ENCODE results near the gene TAS2R8.

TAS2R8 gene, protein sequence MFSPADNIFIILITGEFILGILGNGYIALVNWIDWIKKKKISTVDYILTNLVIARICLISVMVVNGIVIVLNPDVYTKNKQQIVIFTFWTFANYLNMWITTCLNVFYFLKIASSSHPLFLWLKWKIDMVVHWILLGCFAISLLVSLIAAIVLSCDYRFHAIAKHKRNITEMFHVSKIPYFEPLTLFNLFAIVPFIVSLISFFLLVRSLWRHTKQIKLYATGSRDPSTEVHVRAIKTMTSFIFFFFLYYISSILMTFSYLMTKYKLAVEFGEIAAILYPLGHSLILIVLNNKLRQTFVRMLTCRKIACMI

GRCh38 chr12:10807186-10807585, at the start of gene TAS2R8:
TSS of gene TAS2R8 (minus strand) at chr12:10807286. CDS start at chr12:10806980, 306 bp downstream.
- Histone ChIP-seq H3K4me3 (ENCODE audit: low read length) (no peak within 1 kb of the TSS), H3K4me1 (ENCODE audit: insufficient read depth, low read length) (peaks cover 10% of the 10 kb centered on the region), H3K27me3 (ENCODE audit: insufficient read depth, low read length) (no peaks in the 10 kb centered on the region), H3K9me3 (ENCODE audit: low read length) (no peaks in the 10 kb centered on the region), H3K36me3 (ENCODE audit: insufficient read depth, low read length) (no peaks in the 10 kb centered on the region), H2AFZ (ENCODE audit: low read depth, low read length) (no peak within 1 kb of the TSS)

DNA sequence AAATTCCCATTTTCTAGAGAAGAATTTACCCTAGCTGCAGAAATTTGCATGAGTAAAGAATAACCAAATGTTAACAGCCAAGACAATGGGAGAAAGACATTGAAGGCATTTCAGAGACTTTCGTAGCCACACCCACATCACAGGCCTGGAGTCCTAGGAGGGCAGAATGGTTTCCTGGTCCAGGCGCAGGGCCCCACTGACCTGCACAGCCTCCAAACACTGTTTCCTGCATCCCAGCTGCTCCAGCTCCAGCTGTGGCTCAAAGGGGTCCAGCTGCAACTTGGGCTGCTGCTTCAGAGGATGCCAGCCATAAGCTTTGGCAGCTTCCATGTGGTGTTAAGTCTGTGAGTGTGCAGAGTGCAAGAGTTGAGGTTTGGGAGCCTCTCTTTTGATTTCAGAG, 48.7 kb upstream of the TAS2R8 start:
- no peaks in the 10 kb centered on the region for H3K36me3 ChIP-seq (ENCODE audit: insufficient read depth, low read length)
- no peak overlapping the region for H3K4me3 ChIP-seq (ENCODE audit: low read length)
- no peaks in the 10 kb centered on the region for H3K4me1 ChIP-seq (ENCODE audit: insufficient read depth, low read length)
- H3K27me3 ChIP-seq (ENCODE audit: insufficient read depth, low read length) = no peaks in the 10 kb centered on the region
- peaks cover 25% of the 10 kb centered on the region for H3K9me3 ChIP-seq (ENCODE audit: low read length)
- H2AFZ ChIP-seq (ENCODE audit: low read depth, low read length) = no peak overlapping the region

DNA sequence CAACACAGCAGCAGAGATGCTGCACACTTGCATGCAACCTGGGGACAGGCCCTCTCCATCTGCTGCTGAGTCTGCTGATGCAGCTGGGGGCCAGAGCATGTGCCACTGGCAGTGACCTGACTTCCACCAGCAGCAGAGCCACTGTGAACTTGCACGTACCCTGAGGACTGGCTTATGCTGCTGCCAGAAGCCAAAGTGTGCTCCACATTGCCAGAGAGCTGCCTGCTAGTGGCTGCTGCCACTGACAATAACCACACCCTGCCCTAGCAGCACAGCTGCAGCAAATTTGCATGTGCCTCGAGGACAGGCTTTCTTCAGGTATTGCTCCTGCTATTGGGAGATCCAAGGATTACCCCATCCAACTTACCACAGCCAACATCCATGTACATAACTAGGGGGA, 46.7 kb upstream of the TAS2R8 start:
- no peaks in the 10 kb centered on the region for H3K36me3 ChIP-seq (ENCODE audit: insufficient read depth, low read length)

DNA sequence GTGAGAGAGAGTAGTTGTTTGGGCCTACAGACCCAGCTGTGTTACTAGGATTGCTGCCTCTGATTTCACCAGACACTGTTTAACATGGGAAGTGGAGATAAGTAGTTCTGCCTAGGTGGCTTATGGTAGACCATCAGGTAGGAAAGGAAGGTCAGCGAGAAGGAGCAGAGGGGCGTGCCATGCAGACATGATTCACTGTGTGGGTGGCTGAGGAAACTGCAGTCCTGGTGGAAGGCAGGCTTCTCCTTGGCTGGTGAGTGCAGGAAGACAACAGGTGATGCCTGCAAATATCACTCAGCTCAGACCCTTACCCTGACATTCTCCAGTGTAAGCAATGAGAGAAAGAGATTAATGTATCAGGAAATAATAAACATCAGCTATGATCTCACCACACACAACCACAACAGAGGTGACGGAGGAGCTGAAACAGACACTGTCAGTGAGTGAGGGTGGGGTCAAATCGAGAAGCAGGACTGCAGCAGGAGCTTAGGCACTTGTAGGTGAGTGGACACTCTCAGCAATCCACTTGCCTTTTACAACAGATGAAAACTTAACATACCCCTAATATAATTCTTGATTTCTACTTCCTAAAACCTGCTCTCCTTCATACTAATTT, 44.3 kb upstream of the TAS2R8 start:
- Histone ChIP-seq H3K4me1 (ENCODE audit: insufficient read depth, low read length) (no peaks in the 10 kb centered on the region), H3K9me3 (ENCODE audit: low read length) (peaks cover 12% of the 10 kb centered on the region), H2AFZ (ENCODE audit: low read depth, low read length) (no peak overlapping the region), H3K27me3 (ENCODE audit: insufficient read depth, low read length) (no peaks in the 10 kb centered on the region), H3K4me3 (ENCODE audit: low read length) (no peak overlapping the region), H3K36me3 (ENCODE audit: insufficient read depth, low read length) (peaks cover 7% of the 10 kb centered on the region)

More for the DNA sequence above, 46.7 kb upstream of the TAS2R8 start:
- Histone ChIP-seq H2AFZ (ENCODE audit: low read depth, low read length) (no peak overlapping the region), H3K9me3 (ENCODE audit: low read length) (peaks cover 22% of the 10 kb centered on the region), H3K4me1 (ENCODE audit: insufficient read depth, low read length) (no peaks in the 10 kb centered on the region), H3K27me3 (ENCODE audit: insufficient read depth, low read length) (no peaks in the 10 kb centered on the region), H3K4me3 (ENCODE audit: low read length) (no peak overlapping the region)

DNA sequence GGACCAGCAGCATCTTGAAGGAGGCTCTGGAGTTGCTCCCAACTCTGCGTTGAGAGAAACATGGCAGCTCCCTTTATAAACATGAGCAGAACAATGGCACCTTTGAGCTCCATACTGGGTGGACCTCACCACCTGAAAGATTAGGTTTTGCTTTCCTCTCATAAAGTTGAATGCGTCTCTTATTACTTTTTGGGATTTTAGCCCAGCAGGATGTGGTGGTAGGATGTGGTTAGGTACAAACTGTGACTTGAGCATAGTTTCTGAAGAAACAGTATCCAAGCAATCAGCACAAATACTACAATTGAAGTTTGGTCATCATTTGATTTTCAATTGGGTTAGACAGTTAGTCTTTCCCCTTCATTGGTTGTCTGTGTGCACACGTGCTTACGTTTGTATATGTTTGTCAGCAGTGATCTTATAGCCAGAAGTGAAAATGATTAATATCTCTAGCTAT, 42.4 kb upstream of the TAS2R8 start, which contains the start of gene PRR4:
PRR4 (minus strand) TSS at position 51 of the 454 bp plus-strand sequence; CDS start at position 13, 38 bp downstream.
- no peak within 1 kb of the TSS for H3K4me3 ChIP-seq (ENCODE audit: low read length)
- no peaks in the 10 kb centered on the region for H3K27me3 ChIP-seq (ENCODE audit: insufficient read depth, low read length)
- H3K9me3 ChIP-seq (ENCODE audit: low read length) = peaks cover 5% of the 10 kb centered on the region
- H3K36me3 ChIP-seq (ENCODE audit: insufficient read depth, low read length) = peaks cover 7% of the 10 kb centered on the region
- H3K4me1 ChIP-seq (ENCODE audit: insufficient read depth, low read length) = no peaks in the 10 kb centered on the region
- no peak within 1 kb of the TSS for H2AFZ ChIP-seq (ENCODE audit: low read depth, low read length)

GRCh38 chr12:10847744-10848143, 40.7 kb upstream of the TAS2R8 start:
- no peaks in the 10 kb centered on the region for H3K27me3 ChIP-seq (ENCODE audit: insufficient read depth, low read length)
- peaks cover 9% of the 10 kb centered on the region for H3K36me3 ChIP-seq (ENCODE audit: insufficient read depth, low read length)
- H3K4me1 ChIP-seq (ENCODE audit: insufficient read depth, low read length) = no peaks in the 10 kb centered on the region
- H3K4me3 ChIP-seq (ENCODE audit: low read length) = no peak overlapping the region
- H3K9me3 ChIP-seq (ENCODE audit: low read length) = peaks cover 7% of the 10 kb centered on the region
- H2AFZ ChIP-seq (ENCODE audit: low read depth, low read length) = no peak overlapping the region

GRCh38 chr12:10842862-10843261, 35.8 kb upstream of the TAS2R8 start:
- Histone ChIP-seq H2AFZ (ENCODE audit: low read depth, low read length) (no peak overlapping the region), H3K4me3 (ENCODE audit: low read length) (no peak overlapping the region), H3K36me3 (ENCODE audit: insufficient read depth, low read length) (peaks cover 12% of the 10 kb centered on the region), H3K9me3 (ENCODE audit: low read length) (peaks cover 7% of the 10 kb centered on the region), H3K4me1 (ENCODE audit: insufficient read depth, low read length) (no peaks in the 10 kb centered on the region), H3K27me3 (ENCODE audit: insufficient read depth, low read length) (no peaks in the 10 kb centered on the region)

- no peak overlapping the region for H3K4me3 ChIP-seq (ENCODE audit: low read length)
- no peaks in the 10 kb centered on the region for H3K4me1 ChIP-seq (ENCODE audit: insufficient read depth, low read length)
- peaks cover 9% of the 10 kb centered on the region for H3K9me3 ChIP-seq (ENCODE audit: low read length)
- no peaks in the 10 kb centered on the region for H3K27me3 ChIP-seq (ENCODE audit: insufficient read depth, low read length)
- no peak overlapping the region for H2AFZ ChIP-seq (ENCODE audit: low read depth, low read length)
- H3K36me3 ChIP-seq (ENCODE audit: insufficient read depth, low read length) = peaks cover 5% of the 10 kb centered on the region
Observed at GRCh38 chr12:10838461-10838860, 31.4 kb upstream of the TAS2R8 start.

GRCh38 chr12:10829994-10830393, 22.9 kb upstream of the TAS2R8 start:
- no peaks in the 10 kb centered on the region for H3K27me3 ChIP-seq (ENCODE audit: insufficient read depth, low read length)
- H3K4me3 ChIP-seq (ENCODE audit: low read length) = no peak overlapping the region
- no peaks in the 10 kb centered on the region for H3K9me3 ChIP-seq (ENCODE audit: low read length)
- no peaks in the 10 kb centered on the region for H3K4me1 ChIP-seq (ENCODE audit: insufficient read depth, low read length)
- no peak overlapping the region for H2AFZ ChIP-seq (ENCODE audit: low read depth, low read length)
- no peaks in the 10 kb centered on the region for H3K36me3 ChIP-seq (ENCODE audit: insufficient read depth, low read length)

DNA sequence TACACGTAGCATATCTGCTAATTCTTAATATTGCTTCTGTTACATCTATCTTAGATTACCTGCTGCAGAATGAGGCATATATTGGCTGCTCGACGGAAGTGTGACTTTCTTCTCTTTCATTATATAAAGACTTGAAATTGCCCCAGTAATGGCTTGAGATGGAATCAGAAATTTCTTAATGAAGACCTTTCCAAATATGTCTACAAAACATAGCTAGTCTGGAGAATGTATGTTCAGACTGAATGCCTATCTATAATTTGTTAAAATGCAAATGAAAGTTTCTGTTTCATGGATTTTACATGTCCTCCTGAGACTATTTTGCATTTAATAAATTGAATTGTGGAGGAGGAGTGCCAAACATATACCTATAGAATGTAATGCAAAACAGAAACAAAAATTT, 19.2 kb upstream of the TAS2R8 start, which contains the start of gene TAS2R10:
TAS2R10 (minus strand) TSS at position 101 of the 400 bp plus-strand sequence; CDS start at position 12, 89 bp downstream.
- H3K4me3 ChIP-seq (ENCODE audit: low read length) = no peak within 1 kb of the TSS
- H3K36me3 ChIP-seq (ENCODE audit: insufficient read depth, low read length) = no peaks in the 10 kb centered on the region
- H2AFZ ChIP-seq (ENCODE audit: low read depth, low read length) = no peak within 1 kb of the TSS
- H3K4me1 ChIP-seq (ENCODE audit: insufficient read depth, low read length) = no peaks in the 10 kb centered on the region
- no peaks in the 10 kb centered on the region for H3K9me3 ChIP-seq (ENCODE audit: low read length)
- no peaks in the 10 kb centered on the region for H3K27me3 ChIP-seq (ENCODE audit: insufficient read depth, low read length)

GRCh38 chr12:10824957-10825356, 17.9 kb upstream of the TAS2R8 start:
- H3K4me1 ChIP-seq (ENCODE audit: insufficient read depth, low read length) = no peaks in the 10 kb centered on the region
- no peak overlapping the region for H3K4me3 ChIP-seq (ENCODE audit: low read length)
- no peak overlapping the region for H2AFZ ChIP-seq (ENCODE audit: low read depth, low read length)
- H3K36me3 ChIP-seq (ENCODE audit: insufficient read depth, low read length) = no peaks in the 10 kb centered on the region
- H3K27me3 ChIP-seq (ENCODE audit: insufficient read depth, low read length) = no peaks in the 10 kb centered on the region
- no peaks in the 10 kb centered on the region for H3K9me3 ChIP-seq (ENCODE audit: low read length)

DNA sequence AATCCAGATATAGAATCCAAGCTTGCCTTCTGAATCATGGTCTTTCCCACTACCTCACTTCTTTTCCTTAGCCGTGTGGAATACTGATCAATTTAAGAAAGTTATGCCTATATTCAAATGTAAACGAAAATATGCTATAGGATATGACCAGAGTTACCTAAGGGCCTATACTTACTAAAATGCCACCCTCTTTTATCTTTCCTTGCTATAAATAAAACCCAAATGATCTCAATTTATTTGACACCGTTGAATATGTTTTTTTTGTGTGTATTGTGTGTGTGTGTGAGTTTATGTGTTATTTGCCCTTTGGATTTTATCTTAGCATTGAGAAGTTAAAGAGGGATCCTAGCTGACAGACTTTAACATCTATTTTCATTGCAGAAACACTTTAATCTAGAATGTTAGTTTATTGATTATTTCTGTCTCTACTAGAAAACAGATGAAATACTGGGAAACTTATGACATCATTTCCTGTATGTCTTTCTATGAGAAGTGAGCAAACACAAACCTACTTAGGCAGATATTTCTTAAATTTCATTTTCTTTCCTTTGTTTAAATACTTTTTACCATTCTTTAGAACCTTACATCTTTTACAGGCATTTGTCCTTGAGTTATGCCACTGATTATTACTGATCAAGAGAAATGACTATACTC, 4.9 kb upstream of the TAS2R8 start:
- no peaks in the 10 kb centered on the region for H3K27me3 ChIP-seq (ENCODE audit: insufficient read depth, low read length)
- H2AFZ ChIP-seq (ENCODE audit: low read depth, low read length) = no peak overlapping the region

GRCh38 chr12:10810068-10810467, 3.0 kb upstream of the TAS2R8 start, which contains the start of gene TAS2R9:
TSS of gene TAS2R9 (minus strand) at chr12:10810168. CDS start at chr12:10810075, 93 bp downstream.
- Histone ChIP-seq H3K27me3 (ENCODE audit: insufficient read depth, low read length) (no peaks in the 10 kb centered on the region), H3K4me3 (ENCODE audit: low read length) (no peak within 1 kb of the TSS), H3K4me1 (ENCODE audit: insufficient read depth, low read length) (peaks cover 10% of the 10 kb centered on the region)

More for the DNA sequence above, 4.9 kb upstream of the TAS2R8 start:
- Histone ChIP-seq H3K4me1 (ENCODE audit: insufficient read depth, low read length) (peaks cover 10% of the 10 kb centered on the region), H3K4me3 (ENCODE audit: low read length) (no peak overlapping the region), H3K36me3 (ENCODE audit: insufficient read depth, low read length) (no peaks in the 10 kb centered on the region), H3K9me3 (ENCODE audit: low read length) (no peaks in the 10 kb centered on the region)

More at GRCh38 chr12:10810068-10810467, 3.0 kb upstream of the TAS2R8 start, which contains the start of gene TAS2R9:
- Histone ChIP-seq H3K9me3 (ENCODE audit: low read length) (no peaks in the 10 kb centered on the region), H2AFZ (ENCODE audit: low read depth, low read length) (no peak within 1 kb of the TSS), H3K36me3 (ENCODE audit: insufficient read depth, low read length) (no peaks in the 10 kb centered on the region)

Measured in neuron (in vitro differentiated cells).